Loucy (cell line): ENCODE data around the gene ROR1.

Source experiments
- EZH2phosphoT487 ChIP-seq: fragments of 200-600 bp; IDR thresholded peaks from 2 replicates; pipeline ENCODE4 v1.6.1; 2018; ENCODE audit warnings: antibody characterized with exemption, mild to moderate bottlenecking, moderate library complexity, borderline replicate concordance
- TF ChIP-seq, protein P1 (sequence below): fragments of 200-600 bp; sonication (generic); conservative IDR thresholded peaks from 2 replicates; pipeline ENCODE4 v1.5.1; 2014; ENCODE audit warnings: mild to moderate bottlenecking, antibody characterized with exemption, low read length

DNA sequence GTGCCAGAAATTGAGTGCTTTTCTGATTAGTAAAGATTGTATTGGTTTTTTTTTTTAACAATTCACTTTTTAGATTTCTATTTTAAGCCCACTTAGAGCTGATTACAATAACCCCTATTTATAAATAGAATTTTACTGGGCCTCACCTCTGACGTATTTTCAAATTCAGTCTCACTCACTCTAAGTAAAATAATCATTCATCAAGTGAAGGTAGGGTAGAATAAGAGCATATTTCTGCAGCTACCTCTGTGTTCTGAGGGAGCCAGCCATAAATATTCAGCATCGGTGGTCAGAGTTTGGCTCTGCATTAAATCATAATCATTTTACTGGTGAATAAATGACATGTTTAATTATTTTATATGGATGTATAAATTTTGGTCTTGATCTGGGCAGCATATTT lies 333.8 kb downstream of the ROR1 start:
- TF ChIP-seq, protein P1, sequence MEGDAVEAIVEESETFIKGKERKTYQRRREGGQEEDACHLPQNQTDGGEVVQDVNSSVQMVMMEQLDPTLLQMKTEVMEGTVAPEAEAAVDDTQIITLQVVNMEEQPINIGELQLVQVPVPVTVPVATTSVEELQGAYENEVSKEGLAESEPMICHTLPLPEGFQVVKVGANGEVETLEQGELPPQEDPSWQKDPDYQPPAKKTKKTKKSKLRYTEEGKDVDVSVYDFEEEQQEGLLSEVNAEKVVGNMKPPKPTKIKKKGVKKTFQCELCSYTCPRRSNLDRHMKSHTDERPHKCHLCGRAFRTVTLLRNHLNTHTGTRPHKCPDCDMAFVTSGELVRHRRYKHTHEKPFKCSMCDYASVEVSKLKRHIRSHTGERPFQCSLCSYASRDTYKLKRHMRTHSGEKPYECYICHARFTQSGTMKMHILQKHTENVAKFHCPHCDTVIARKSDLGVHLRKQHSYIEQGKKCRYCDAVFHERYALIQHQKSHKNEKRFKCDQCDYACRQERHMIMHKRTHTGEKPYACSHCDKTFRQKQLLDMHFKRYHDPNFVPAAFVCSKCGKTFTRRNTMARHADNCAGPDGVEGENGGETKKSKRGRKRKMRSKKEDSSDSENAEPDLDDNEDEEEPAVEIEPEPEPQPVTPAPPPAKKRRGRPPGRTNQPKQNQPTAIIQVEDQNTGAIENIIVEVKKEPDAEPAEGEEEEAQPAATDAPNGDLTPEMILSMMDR = no peak
- no peak for TF ChIP-seq EZH2phosphoT487
